H9 (cell line): ENCODE results near the gene RC3H1. TPM values are rescaled to one million over a fixed set of nuclear protein-coding genes. Genes with fewer than 3 reads are reported as not detected.

Source experiments
- DNase-seq: peaks from one replicate; pipeline ENCODE4 v3.0.0-alpha.2; 2017
- H2AFZ ChIP-seq: one replicate; pipeline ENCODE4 v1.6.1; 2013; ENCODE audit warnings: mild to moderate bottlenecking, low read length, control low read depth, moderate library complexity
- H2AK5ac ChIP-seq: 2 replicates; pipeline ENCODE4 v1.6.1; 2013; ENCODE audit warnings: low read length, control low read depth, mixed read lengths; ENCODE audit not compliant: insufficient read length
- H2BK120ac ChIP-seq: one replicate; pipeline ENCODE4 v1.6.1; 2013; ENCODE audit warnings: low read depth, mild to moderate bottlenecking, low read length, control low read depth, inconsistent platforms; ENCODE audit not compliant: poor library complexity, severe bottlenecking
- H2BK12ac ChIP-seq: 2 replicates; pipeline ENCODE4 v1.6.1; 2013; ENCODE audit warnings: low read length, control low read depth, mixed read lengths, low read depth; ENCODE audit not compliant: insufficient read length
- H2BK15ac ChIP-seq: 2 replicates; pipeline ENCODE4 v1.6.1; 2013; ENCODE audit warnings: low read depth, low read length, control low read depth
- H2BK20ac ChIP-seq: one replicate; pipeline ENCODE4 v1.6.1; 2013; ENCODE audit warnings: low read depth, mild to moderate bottlenecking, low read length, control low read depth, inconsistent platforms; ENCODE audit not compliant: poor library complexity, severe bottlenecking
- H2BK5ac ChIP-seq: 2 replicates; pipeline ENCODE4 v1.6.1; 2013; ENCODE audit warnings: low read length, control low read depth, mixed read lengths; ENCODE audit not compliant: insufficient read length
- H3K14ac ChIP-seq: 2 replicates; pipeline ENCODE4 v1.6.1; 2013; ENCODE audit warnings: low read length, control low read depth; ENCODE audit not compliant: insufficient read depth
- H3K18ac ChIP-seq: 2 replicates; pipeline ENCODE4 v1.6.1; 2013; ENCODE audit warnings: low read depth, mild to moderate bottlenecking, mixed read lengths, low read length, control low read depth; ENCODE audit not compliant: insufficient read length
- H3K23ac ChIP-seq: 2 replicates; pipeline ENCODE4 v1.6.1; 2013; ENCODE audit warnings: low read length, control low read depth, mixed read lengths, low read depth; ENCODE audit not compliant: insufficient read length
- H3K23me2 ChIP-seq: 2 replicates; pipeline ENCODE4 v1.6.1; 2013; ENCODE audit warnings: low read depth, mild to moderate bottlenecking, mixed read lengths, low read length, control low read depth; ENCODE audit not compliant: insufficient read length, poor library complexity, severe bottlenecking
- H3K27ac ChIP-seq: 2 replicates; pipeline ENCODE4 v1.5.1; 2013; ENCODE audit warnings: low read length, control low read depth, mixed read lengths, low read depth; ENCODE audit not compliant: insufficient read length
- H3K27me3 ChIP-seq: 2 replicates; pipeline ENCODE4 v1.6.1; 2013; ENCODE audit warnings: low read length, control low read depth, inconsistent platforms; ENCODE audit not compliant: insufficient read depth
- H3K4ac ChIP-seq: 2 replicates; pipeline ENCODE4 v1.6.1; 2013; ENCODE audit warnings: low read depth, mild to moderate bottlenecking, control low read depth, inconsistent platforms, low read length, moderate library complexity
- H3K4me1 ChIP-seq: 2 replicates; pipeline ENCODE4 v1.6.1; 2013; ENCODE audit warnings: low read length, control low read depth, inconsistent platforms; ENCODE audit not compliant: insufficient read depth
- H3K4me2 ChIP-seq: 2 replicates; pipeline ENCODE4 v1.6.1; 2013; ENCODE audit warnings: low read length, control low read depth, mixed read lengths; ENCODE audit not compliant: insufficient read length, insufficient read depth
- H3K56ac ChIP-seq: 2 replicates; pipeline ENCODE4 v1.6.1; 2013; ENCODE audit warnings: low read depth, mild to moderate bottlenecking, mixed read lengths, low read length, control low read depth; ENCODE audit not compliant: insufficient read length
- H3K79me1 ChIP-seq: 2 replicates; pipeline ENCODE4 v1.6.1; 2013; ENCODE audit warnings: low read depth, mild to moderate bottlenecking, moderate library complexity, low read length, control low read depth, inconsistent platforms; ENCODE audit not compliant: insufficient read depth, poor library complexity, severe bottlenecking
- H3K79me2 ChIP-seq: 2 replicates; pipeline ENCODE4 v1.6.1; 2013; ENCODE audit warnings: low read length, control low read depth, inconsistent platforms; ENCODE audit not compliant: insufficient read depth
- H3K9ac ChIP-seq: 2 replicates; pipeline ENCODE4 v1.6.1; 2013; ENCODE audit warnings: low read length, control low read depth, mixed read lengths; ENCODE audit not compliant: insufficient read length; ENCODE audit errors: extremely low read depth
- H3K9me3 ChIP-seq: one replicate; pipeline ENCODE4 v1.6.1; 2013; ENCODE audit warnings: low read depth, low read length, inconsistent platforms; ENCODE audit not compliant: control insufficient read depth
- H3T11ph ChIP-seq: one replicate; pipeline ENCODE4 v1.6.1; 2013; ENCODE audit warnings: mild to moderate bottlenecking, low read length, control low read depth, inconsistent platforms
- H4K20me1 ChIP-seq: one replicate; pipeline ENCODE4 v1.6.1; 2013; ENCODE audit not compliant: control insufficient read depth, insufficient read length, insufficient read depth
- H4K5ac ChIP-seq: 2 replicates; pipeline ENCODE4 v1.6.1; 2013; ENCODE audit warnings: low read depth, mild to moderate bottlenecking, mixed read lengths, low read length, control low read depth; ENCODE audit not compliant: insufficient read length
- H4K8ac ChIP-seq: replicated peaks from 2 replicates; pipeline ENCODE4 v1.6.1; 2013; ENCODE audit warnings: low read length, control low read depth, mixed read lengths, low read depth; ENCODE audit not compliant: insufficient read length
- H4K91ac ChIP-seq: 2 replicates; pipeline ENCODE4 v1.6.1; 2013; ENCODE audit warnings: low read depth, mild to moderate bottlenecking, moderate library complexity, mixed read lengths, low read length, control low read depth; ENCODE audit not compliant: insufficient read length
- H3K27ac Mint-ChIP-seq, 3 experiments: 2 replicates in 2 of 3; 3 replicates in 1 of 3; pipeline ENCODE4 v1.8.0; 2020 to 2021; ENCODE audit warnings: mixed read lengths in 3 of 3, mild to moderate bottlenecking in 1 of 3, moderate library complexity in 1 of 3
- H3K27me3 Mint-ChIP-seq: 2 replicates; pipeline ENCODE4 v1.8.0; 2021; ENCODE audit warnings: low read depth, mild to moderate bottlenecking, moderate library complexity, mixed read lengths
- H3K36me3 Mint-ChIP-seq, 3 experiments: 2 replicates in 2 of 3; 3 replicates in 1 of 3; pipeline ENCODE4 v1.8.0; 2020 to 2021; ENCODE audit warnings: low read depth in 3 of 3, mixed read lengths in 3 of 3; ENCODE audit not compliant: insufficient read depth in 1 of 3
- H3K4me1 Mint-ChIP-seq, 2 experiments: 2 replicates each; pipeline ENCODE4 v1.8.0; 2020; ENCODE audit warnings: mixed read lengths in 2 of 2
- H3K4me3 Mint-ChIP-seq, 2 experiments: 2 replicates in 1 of 2; 3 replicates in 1 of 2; pipeline ENCODE4 v1.8.0; 2020 to 2021; ENCODE audit warnings: mild to moderate bottlenecking in 2 of 2, mixed read lengths in 2 of 2, moderate library complexity in 1 of 2
- H3K9me3 Mint-ChIP-seq, 2 experiments: 2 replicates in 1 of 2; 3 replicates in 1 of 2; pipeline ENCODE4 v1.8.0; 2020; ENCODE audit warnings: mild to moderate bottlenecking in 2 of 2, mixed read lengths in 2 of 2, moderate library complexity in 1 of 2
- WGBS: extraction: QIAGEN DNeasy Blood & Tissue Kit; methylation state at CpG from one replicate; pipeline ENCODE4 v1.1.7; 2013; ENCODE audit warnings: missing lambda C conversion rate, low lambda C conversion rate, mixed read lengths; ENCODE audit not compliant: insufficient read length; ENCODE audit errors: extremely low coverage; 5-methylcytosine and 5-hydroxymethylcytosine counted together
- total RNA-seq: library from RNA; stranded (reverse); gene quantifications from 2 replicates; pipeline ENCODE4 v1.2.1, GENCODE V29; 2021
- TF ChIP-seq, protein P1 (sequence below): fragments of 200-600 bp; sonication (generic); conservative IDR thresholded peaks from 3 replicates; pipeline ENCODE4 v1.8.0; 2021; ENCODE audit warnings: antibody characterized with exemption, mild to moderate bottlenecking

Gene RC3H1
- total RNA-seq, 1 experiment from 2014 or later: 36.1 TPM

DNA sequence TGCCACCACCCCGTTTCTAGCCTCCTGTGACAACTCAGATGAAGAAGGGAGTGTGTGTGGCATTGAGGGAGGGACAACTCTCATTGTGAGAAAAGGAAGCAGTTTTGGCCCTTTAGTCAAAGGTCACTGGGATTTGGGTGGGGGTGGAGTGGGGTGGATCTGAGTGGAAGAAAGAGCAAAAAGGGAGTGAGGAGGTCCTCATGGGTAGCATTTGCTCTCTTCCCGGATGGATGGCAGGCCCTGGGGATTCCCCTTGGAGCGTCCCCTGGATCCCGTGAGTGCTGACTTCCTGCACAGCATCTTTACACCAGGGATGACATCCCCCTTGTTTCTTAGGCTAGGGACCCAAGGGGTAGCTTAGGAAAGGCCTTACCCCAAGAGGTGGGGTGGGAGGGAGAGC, 105.5 kb downstream of the RC3H1 start:
- H4K20me1 ChIP-seq: no peaks in the 10 kb centered on the region
- no peak overlapping the region for H3K23ac ChIP-seq
- no peak overlapping the region for H4K5ac ChIP-seq
- H2BK15ac ChIP-seq: no peak overlapping the region
- no peak overlapping the region for H3K9ac ChIP-seq
- H3K4me2 ChIP-seq: no peak overlapping the region
- H3K56ac ChIP-seq: no peak overlapping the region
- TF ChIP-seq, protein P1, sequence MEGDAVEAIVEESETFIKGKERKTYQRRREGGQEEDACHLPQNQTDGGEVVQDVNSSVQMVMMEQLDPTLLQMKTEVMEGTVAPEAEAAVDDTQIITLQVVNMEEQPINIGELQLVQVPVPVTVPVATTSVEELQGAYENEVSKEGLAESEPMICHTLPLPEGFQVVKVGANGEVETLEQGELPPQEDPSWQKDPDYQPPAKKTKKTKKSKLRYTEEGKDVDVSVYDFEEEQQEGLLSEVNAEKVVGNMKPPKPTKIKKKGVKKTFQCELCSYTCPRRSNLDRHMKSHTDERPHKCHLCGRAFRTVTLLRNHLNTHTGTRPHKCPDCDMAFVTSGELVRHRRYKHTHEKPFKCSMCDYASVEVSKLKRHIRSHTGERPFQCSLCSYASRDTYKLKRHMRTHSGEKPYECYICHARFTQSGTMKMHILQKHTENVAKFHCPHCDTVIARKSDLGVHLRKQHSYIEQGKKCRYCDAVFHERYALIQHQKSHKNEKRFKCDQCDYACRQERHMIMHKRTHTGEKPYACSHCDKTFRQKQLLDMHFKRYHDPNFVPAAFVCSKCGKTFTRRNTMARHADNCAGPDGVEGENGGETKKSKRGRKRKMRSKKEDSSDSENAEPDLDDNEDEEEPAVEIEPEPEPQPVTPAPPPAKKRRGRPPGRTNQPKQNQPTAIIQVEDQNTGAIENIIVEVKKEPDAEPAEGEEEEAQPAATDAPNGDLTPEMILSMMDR: no peak
- no peak overlapping the region for H3T11ph ChIP-seq
- no peak overlapping the region for H2BK20ac ChIP-seq
- WGBS: no CpG with 5 or more reads among the region's 4 CpGs
- H3K4me1 ChIP-seq: no peaks in the 10 kb centered on the region
- no peak overlapping the region for H4K8ac ChIP-seq
- no peaks in the 10 kb centered on the region for H3K79me1 ChIP-seq
- H2AK5ac ChIP-seq: no peak overlapping the region
- H3K9me3 ChIP-seq: no peaks in the 10 kb centered on the region
- no peak overlapping the region for H2BK120ac ChIP-seq
- no peak overlapping the region for H3K14ac ChIP-seq
- Mint-ChIP-seq H3K9me3 (no peaks in the 10 kb centered on the region), H3K36me3 (no peaks in the 10 kb centered on the region), H3K4me3 (no peak overlapping the region), H3K27me3 (peaks cover 3% of the 10 kb centered on the region; the same call in 1 of the 2 replicates), H3K27ac (no peak overlapping the region), H3K4me1 (no peaks in the 10 kb centered on the region)
- H3K27ac ChIP-seq: no peak overlapping the region
- H2BK5ac ChIP-seq: no peak overlapping the region
- H3K79me2 ChIP-seq: no peaks in the 10 kb centered on the region
- no peak for DNase-seq
- no peak overlapping the region for H2BK12ac ChIP-seq
- no peak overlapping the region for H2AFZ ChIP-seq
- H4K91ac ChIP-seq: no peak overlapping the region
- H3K18ac ChIP-seq: no peak overlapping the region
- no peaks in the 10 kb centered on the region for H3K27me3 ChIP-seq
- no peak overlapping the region for H3K4ac ChIP-seq
- H3K23me2 ChIP-seq: no peaks in the 10 kb centered on the region
